ENCODE measurements around the gene WDR45B.

Gene WDR45B

DNA sequence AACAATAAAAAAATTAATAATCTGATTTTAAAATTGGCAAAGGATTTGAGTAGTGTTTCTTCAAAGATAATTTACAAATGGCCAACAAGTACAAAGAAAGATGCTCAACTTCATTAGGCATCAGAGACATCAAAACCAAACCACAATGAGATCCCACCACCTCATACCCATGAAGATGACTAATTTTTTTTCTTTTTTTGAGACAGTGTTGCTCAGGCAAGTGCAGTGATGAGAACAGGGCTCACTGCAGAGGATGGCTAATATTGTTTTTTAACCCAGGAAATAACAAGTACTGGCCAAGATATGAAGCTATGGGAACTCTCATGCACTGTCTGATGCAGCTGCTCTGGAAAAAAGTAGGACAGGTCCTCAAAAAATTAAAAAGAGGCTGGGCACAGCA lies 14.9 kb downstream of the WDR45B start:
- H3K4me3 ChIP-seq: no peak overlapping the region
- no peak for DNase-seq (ENCODE audit: low read depth, low spot score)
- no peak overlapping the region for H3K27ac ChIP-seq
- no peak for TF ChIP-seq POLR2AphosphoS5 (IDR thresholded peaks at IDR 0.05; ENCODE audit: borderline replicate concordance, low read depth, low read length)
- TF ChIP-seq FOXP2 (optimal IDR thresholded peaks at IDR 0.05; ENCODE audit: control extremely low read depth, extremely low read length, insufficient read depth): no peak
- no peak for TF ChIP-seq EZH2 (IDR thresholded peaks at IDR 0.05)
- no peaks in the 10 kb centered on the region for H3K9me3 ChIP-seq (ENCODE audit: low read depth, low read length)
- no peak overlapping the region for H3K9ac ChIP-seq (ENCODE audit: insufficient read length)
- peaks cover 33% of the 10 kb centered on the region for H3K36me3 ChIP-seq (ENCODE audit: insufficient read depth, low read length)

DNA sequence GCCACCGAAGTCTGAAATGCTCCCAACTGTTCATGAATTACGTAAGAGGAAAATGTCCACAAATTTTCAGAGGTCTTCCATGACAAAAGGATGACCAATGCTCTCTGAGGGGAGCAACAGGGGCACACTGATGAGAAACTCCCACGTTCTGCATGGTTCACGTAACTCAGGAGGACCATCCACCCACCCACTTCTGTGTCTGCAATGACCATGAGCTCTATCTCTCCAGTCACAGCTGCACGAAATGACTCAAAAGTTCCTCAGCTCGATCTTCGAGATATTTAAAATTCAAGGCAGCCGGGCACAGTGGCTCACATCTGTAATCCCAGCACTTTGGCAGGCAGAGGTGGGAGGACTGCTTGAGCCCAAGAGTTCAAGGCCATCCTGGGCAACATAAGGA lies 15.8 kb downstream of the WDR45B start:
- H3K9ac ChIP-seq (ENCODE audit: insufficient read length): no peak overlapping the region
- TF ChIP-seq POLR2AphosphoS5 (IDR thresholded peaks at IDR 0.05; ENCODE audit: borderline replicate concordance, low read depth, low read length): no peak
- TF ChIP-seq FOXP2 (optimal IDR thresholded peaks at IDR 0.05; ENCODE audit: control extremely low read depth, extremely low read length, insufficient read depth): no peak
- no peak for TF ChIP-seq EZH2 (IDR thresholded peaks at IDR 0.05)
- no peak for DNase-seq (ENCODE audit: low read depth, low spot score)
- H3K9me3 ChIP-seq (ENCODE audit: low read depth, low read length): no peaks in the 10 kb centered on the region
- H3K27ac ChIP-seq: no peak overlapping the region
- peaks cover 38% of the 10 kb centered on the region for H3K36me3 ChIP-seq (ENCODE audit: insufficient read depth, low read length)
- no peak overlapping the region for H3K4me3 ChIP-seq

DNA sequence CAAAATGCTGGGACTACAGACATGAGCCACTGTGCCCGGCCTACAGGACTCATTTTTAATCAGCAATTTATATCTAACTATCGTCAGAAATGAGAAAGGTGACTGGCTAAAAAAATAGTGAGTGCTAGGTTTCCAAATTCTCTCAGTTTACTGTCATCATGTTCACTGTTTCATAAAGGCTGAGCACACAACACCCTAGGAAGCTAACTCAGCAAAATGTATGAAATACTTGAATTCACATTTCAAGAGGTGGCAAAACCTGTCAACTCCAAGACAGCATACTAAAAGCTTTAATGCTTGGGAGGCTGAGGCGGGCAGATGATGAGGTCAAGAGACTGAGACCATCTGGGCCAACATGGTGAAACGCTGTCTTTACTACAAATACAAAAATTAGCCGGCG lies 16.7 kb downstream of the WDR45B start:
- no peak for DNase-seq (ENCODE audit: low read depth, low spot score)
- Histone ChIP-seq H3K27ac (no peak overlapping the region), H3K36me3 (ENCODE audit: insufficient read depth, low read length) (peaks cover 43% of the 10 kb centered on the region), H3K9me3 (ENCODE audit: low read depth, low read length) (no peaks in the 10 kb centered on the region), H3K4me3 (no peak overlapping the region), H3K9ac (ENCODE audit: insufficient read length) (no peak overlapping the region)
- no peak for TF ChIP-seq EZH2 (IDR thresholded peaks at IDR 0.05)

DNA sequence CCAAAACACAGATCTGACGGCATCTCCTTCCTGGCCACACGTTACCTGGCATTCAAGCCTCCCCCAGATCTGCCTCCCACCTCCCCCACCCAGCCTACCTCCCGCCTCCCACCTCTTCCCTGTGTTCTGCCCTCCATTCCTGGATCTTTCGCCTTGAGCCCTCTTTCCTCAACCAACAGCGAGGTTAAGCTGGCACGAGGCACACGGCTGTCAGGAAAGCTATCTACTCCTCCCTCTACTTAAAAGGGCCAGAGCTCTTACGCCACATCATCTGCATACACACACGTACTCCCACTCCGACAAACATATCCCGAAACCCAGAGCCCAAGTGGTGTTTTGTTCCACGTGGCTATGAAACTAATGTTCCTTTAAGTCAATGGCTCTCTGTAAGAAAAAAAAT lies 18.0 kb downstream of the WDR45B start:
- no peak for DNase-seq (ENCODE audit: low read depth, low spot score)
- Histone ChIP-seq H3K36me3 (ENCODE audit: insufficient read depth, low read length) (peaks cover 49% of the 10 kb centered on the region), H3K27ac (no peak overlapping the region), H3K9ac (ENCODE audit: insufficient read length) (no peak overlapping the region), H3K9me3 (ENCODE audit: low read depth, low read length) (no peaks in the 10 kb centered on the region), H3K4me3 (no peak overlapping the region)
- TF ChIP-seq EZH2 (IDR thresholded peaks at IDR 0.05) (no peak), POLR2AphosphoS5 (IDR thresholded peaks at IDR 0.05; ENCODE audit: borderline replicate concordance, low read depth, low read length) (no peak), FOXP2 (optimal IDR thresholded peaks at IDR 0.05; ENCODE audit: control extremely low read depth, extremely low read length, insufficient read depth) (no peak)

DNA sequence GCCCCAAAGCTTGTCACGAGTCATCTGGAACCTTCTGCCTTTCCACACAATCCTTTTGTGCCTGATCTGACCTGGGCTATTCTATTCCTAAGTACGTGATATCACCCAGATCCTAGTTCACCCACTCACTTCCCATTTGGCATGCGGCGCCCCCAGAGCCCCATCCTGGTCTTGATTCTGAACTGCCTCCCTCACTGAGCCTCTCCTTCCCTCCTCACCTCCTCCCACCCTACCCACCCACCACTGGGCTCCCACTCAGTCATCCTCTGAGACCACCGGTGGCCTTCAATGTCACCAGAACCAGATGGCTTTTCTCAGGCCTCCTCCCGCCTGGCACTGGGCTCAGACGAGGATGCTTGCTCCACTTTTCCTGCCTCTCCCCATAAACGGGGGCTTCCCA lies 18.5 kb downstream of the WDR45B start:
- TF ChIP-seq EZH2 (IDR thresholded peaks at IDR 0.05) (no peak), FOXP2 (optimal IDR thresholded peaks at IDR 0.05; ENCODE audit: control extremely low read depth, extremely low read length, insufficient read depth) (no peak), POLR2AphosphoS5 (IDR thresholded peaks at IDR 0.05; ENCODE audit: borderline replicate concordance, low read depth, low read length) (no peak)
- Histone ChIP-seq H3K27ac (no peak overlapping the region), H3K36me3 (ENCODE audit: insufficient read depth, low read length) (peaks cover 52% of the 10 kb centered on the region), H3K9me3 (ENCODE audit: low read depth, low read length) (no peaks in the 10 kb centered on the region), H3K4me3 (no peak overlapping the region), H3K9ac (ENCODE audit: insufficient read length) (no peak overlapping the region)
- DNase-seq (ENCODE audit: low read depth, low spot score): no peak

DNA sequence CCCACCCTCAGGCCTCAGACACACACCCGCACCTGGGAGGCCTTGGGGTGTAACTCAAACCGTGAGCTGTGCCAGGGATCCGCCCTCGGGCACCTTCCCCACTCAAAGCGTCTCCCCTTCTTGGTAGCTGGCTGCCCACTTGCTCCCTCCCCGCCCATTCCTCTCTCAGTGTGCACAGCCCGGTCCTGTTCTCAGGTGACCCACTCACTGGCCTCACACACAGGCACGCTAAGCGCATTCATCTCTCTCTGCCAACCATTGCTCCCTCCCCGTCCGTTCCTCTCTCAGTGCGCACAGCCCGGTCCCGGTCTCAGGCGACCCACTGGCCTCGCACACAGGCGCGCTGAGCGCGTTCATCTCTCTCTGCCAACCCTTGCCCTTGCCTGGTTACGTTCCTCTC lies 20.8 kb downstream of the WDR45B start:
- TF ChIP-seq POLR2AphosphoS5 (IDR thresholded peaks at IDR 0.05; ENCODE audit: borderline replicate concordance, low read depth, low read length): no peak
- TF ChIP-seq FOXP2 (optimal IDR thresholded peaks at IDR 0.05; ENCODE audit: control extremely low read depth, extremely low read length, insufficient read depth): no peak
- TF ChIP-seq EZH2 (IDR thresholded peaks at IDR 0.05): no peak
- Histone ChIP-seq H3K4me3 (no peak overlapping the region), H3K27ac (no peak overlapping the region), H3K36me3 (ENCODE audit: insufficient read depth, low read length) (peaks cover 44% of the 10 kb centered on the region), H3K9ac (ENCODE audit: insufficient read length) (no peak overlapping the region), H3K9me3 (ENCODE audit: low read depth, low read length) (no peaks in the 10 kb centered on the region)
- DNase-seq (ENCODE audit: low read depth, low spot score): no peak

DNA sequence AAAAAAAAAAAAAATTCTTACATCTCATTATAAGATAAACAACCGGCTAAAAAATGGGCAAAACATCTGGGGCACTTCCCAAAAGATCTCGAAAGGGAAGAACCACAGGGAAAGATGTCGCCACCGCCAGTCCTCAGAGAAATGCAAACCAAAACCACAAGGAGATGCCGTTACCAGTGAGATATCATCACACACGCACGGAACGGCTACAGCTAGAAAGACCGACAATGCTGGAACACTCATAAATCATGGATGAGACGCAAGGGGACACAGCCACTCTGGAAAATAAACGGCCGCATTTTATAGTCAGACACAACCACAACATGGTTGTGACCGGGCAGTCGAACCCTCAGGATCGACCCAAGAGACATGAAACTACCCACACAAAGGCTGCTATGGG lies 24.5 kb downstream of the WDR45B start:
- Histone ChIP-seq H3K9me3 (ENCODE audit: low read depth, low read length) (no peaks in the 10 kb centered on the region), H3K4me3 (no peak overlapping the region), H3K36me3 (ENCODE audit: insufficient read depth, low read length) (peaks cover 69% of the 10 kb centered on the region), H3K9ac (ENCODE audit: insufficient read length) (no peak overlapping the region), H3K27ac (no peak overlapping the region)
- TF ChIP-seq EZH2 (IDR thresholded peaks at IDR 0.05) (no peak), POLR2AphosphoS5 (IDR thresholded peaks at IDR 0.05; ENCODE audit: borderline replicate concordance, low read depth, low read length) (no peak), FOXP2 (optimal IDR thresholded peaks at IDR 0.05; ENCODE audit: control extremely low read depth, extremely low read length, insufficient read depth) (no peak)
- DNase-seq (ENCODE audit: low read depth, low spot score): no peak

DNA sequence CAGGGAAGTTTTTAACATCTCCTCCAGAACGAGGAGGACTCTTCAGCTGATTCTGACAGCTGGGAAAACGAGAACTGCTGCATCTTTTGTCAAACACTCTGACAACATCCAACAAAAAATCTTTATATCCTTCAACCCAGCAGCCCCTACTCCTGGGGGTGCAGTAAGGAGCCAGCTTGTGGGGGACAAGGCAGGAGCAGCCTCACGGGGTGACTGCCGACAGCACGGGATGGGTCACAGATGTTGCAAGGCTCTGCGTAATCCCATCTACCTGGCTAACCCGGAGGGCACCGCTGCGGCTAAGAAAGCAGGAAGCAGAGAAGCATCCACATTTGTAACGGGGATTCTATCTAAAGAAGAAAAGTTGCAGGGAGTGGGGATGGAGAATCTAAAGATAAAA lies 28.6 kb downstream of the WDR45B start:
- H3K36me3 ChIP-seq (ENCODE audit: insufficient read depth, low read length): peaks cover 69% of the 10 kb centered on the region
- no peak for DNase-seq (ENCODE audit: low read depth, low spot score)
- no peaks in the 10 kb centered on the region for H3K9me3 ChIP-seq (ENCODE audit: low read depth, low read length)
- H3K4me3 ChIP-seq: no peak overlapping the region
- no peak overlapping the region for H3K27ac ChIP-seq
- TF ChIP-seq POLR2AphosphoS5 (IDR thresholded peaks at IDR 0.05; ENCODE audit: borderline replicate concordance, low read depth, low read length) (no peak), FOXP2 (optimal IDR thresholded peaks at IDR 0.05; ENCODE audit: control extremely low read depth, extremely low read length, insufficient read depth) (no peak), EZH2 (IDR thresholded peaks at IDR 0.05) (no peak)
- no peak overlapping the region for H3K9ac ChIP-seq (ENCODE audit: insufficient read length)

DNA sequence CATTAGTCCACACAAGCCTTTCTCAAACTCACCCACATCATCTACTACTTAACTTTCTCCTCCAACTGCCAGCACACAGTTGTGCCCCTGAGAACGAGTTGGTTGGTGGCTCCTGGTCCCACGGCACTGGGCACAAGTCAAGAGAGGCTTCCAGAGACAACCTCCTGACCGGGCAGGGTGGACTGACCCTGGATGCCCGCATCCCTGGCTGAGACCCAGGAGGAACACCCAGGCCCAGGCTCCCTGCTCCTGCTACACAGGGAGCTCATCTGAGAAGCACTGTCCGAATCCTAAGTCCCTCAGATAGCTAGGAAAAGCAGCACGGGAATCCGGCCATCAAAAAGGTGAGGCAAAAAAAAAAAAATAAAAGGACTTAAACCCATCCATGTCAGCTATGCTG lies 29.0 kb downstream of the WDR45B start:
- H3K27ac ChIP-seq: no peak overlapping the region
- TF ChIP-seq FOXP2 (optimal IDR thresholded peaks at IDR 0.05; ENCODE audit: control extremely low read depth, extremely low read length, insufficient read depth): no peak
- no peak for TF ChIP-seq POLR2AphosphoS5 (IDR thresholded peaks at IDR 0.05; ENCODE audit: borderline replicate concordance, low read depth, low read length)
- TF ChIP-seq EZH2 (IDR thresholded peaks at IDR 0.05): no peak
- peaks cover 69% of the 10 kb centered on the region for H3K36me3 ChIP-seq (ENCODE audit: insufficient read depth, low read length)
- no peak overlapping the region for H3K9ac ChIP-seq (ENCODE audit: insufficient read length)
- DNase-seq (ENCODE audit: low read depth, low spot score): no peak
- no peak overlapping the region for H3K4me3 ChIP-seq
- H3K9me3 ChIP-seq (ENCODE audit: low read depth, low read length): no peaks in the 10 kb centered on the region
